Measurements from ENCODE around the gene CLIP3. TPM values are rescaled to one million over a fixed set of nuclear protein-coding genes. Genes with fewer than 3 reads are reported as not detected.

The CLIP3 gene, protein sequence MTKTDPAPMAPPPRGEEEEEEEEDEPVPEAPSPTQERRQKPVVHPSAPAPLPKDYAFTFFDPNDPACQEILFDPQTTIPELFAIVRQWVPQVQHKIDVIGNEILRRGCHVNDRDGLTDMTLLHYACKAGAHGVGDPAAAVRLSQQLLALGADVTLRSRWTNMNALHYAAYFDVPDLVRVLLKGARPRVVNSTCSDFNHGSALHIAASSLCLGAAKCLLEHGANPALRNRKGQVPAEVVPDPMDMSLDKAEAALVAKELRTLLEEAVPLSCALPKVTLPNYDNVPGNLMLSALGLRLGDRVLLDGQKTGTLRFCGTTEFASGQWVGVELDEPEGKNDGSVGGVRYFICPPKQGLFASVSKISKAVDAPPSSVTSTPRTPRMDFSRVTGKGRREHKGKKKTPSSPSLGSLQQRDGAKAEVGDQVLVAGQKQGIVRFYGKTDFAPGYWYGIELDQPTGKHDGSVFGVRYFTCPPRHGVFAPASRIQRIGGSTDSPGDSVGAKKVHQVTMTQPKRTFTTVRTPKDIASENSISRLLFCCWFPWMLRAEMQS
- 1 to 10 TPM in 1 of 2 experiments, under 1 TPM in 1; 0.74 to 1.2 TPM for total RNA-seq

DNA sequence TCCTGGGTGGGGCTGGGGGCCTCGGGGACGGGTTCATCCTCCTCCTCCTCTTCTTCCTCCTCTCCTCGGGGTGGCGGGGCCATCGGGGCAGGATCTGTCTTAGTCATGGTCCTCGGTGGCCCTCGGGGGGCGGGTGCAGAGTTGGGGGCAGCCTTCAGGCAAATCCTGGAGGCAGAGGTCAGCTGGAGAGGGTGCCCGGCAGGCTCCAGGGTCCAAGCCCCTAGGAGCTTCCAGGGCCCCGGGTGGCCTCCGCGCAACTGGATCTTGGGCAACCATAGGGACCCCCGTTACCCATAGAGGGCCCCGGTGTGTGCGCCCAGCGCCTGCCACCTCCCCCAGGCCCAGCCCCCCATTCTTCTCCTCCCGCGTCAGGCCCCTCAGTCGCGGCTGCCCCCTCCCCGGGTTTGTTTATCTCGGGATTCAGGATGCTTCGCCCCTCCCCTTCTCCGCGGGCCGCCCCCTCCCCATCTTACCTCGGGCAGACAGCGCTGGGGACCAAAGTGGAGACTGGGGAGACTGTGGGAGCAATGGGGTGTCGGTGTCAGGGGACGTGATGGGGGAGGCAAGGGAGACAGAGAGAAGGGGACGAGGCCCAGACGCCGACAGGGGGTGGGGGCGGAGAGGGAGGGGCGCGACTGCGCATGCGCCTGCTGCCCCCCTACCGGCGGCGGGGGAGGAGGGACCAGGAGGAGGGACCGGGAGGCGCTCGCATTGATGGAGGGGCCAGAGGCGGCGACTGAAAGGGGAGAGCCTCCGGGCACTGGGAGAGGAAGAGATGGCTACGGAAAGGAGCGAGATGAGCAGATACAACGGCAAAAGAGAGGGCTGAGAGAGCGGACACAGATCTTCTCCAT lies at the start of gene CLIP3:
Gene CLIP3 (minus strand): TSS at position 623 of the 854 bp plus-strand sequence. CDS start 516 bp downstream, at position 107.
- Mint-ChIP-seq H3K4me3 (peak within 1 kb of the TSS; percentile 38), H3K4me1 (ENCODE audit: low read depth) (peaks cover 25% of the 10 kb centered on the region), H3K36me3 (ENCODE audit: low read depth) (peaks cover 12% of the 10 kb centered on the region), H3K9me3 (no peaks in the 10 kb centered on the region), H3K27ac (no peak within 1 kb of the TSS), H3K27me3 (peaks cover 2% of the 10 kb centered on the region)
- TF ChIP-seq, protein P1, sequence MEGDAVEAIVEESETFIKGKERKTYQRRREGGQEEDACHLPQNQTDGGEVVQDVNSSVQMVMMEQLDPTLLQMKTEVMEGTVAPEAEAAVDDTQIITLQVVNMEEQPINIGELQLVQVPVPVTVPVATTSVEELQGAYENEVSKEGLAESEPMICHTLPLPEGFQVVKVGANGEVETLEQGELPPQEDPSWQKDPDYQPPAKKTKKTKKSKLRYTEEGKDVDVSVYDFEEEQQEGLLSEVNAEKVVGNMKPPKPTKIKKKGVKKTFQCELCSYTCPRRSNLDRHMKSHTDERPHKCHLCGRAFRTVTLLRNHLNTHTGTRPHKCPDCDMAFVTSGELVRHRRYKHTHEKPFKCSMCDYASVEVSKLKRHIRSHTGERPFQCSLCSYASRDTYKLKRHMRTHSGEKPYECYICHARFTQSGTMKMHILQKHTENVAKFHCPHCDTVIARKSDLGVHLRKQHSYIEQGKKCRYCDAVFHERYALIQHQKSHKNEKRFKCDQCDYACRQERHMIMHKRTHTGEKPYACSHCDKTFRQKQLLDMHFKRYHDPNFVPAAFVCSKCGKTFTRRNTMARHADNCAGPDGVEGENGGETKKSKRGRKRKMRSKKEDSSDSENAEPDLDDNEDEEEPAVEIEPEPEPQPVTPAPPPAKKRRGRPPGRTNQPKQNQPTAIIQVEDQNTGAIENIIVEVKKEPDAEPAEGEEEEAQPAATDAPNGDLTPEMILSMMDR (IDR thresholded peaks at IDR 0.05), result no peak
- intact Hi-C loops (cut with micrococcal nuclease), result no loop called here
- DNase-seq (peak; percentile 42), ATAC-seq (peak; percentile 66)
- CTCF ChIA-PET, result no interaction called here
- POLR2A ChIA-PET, result no interaction called here

DNA sequence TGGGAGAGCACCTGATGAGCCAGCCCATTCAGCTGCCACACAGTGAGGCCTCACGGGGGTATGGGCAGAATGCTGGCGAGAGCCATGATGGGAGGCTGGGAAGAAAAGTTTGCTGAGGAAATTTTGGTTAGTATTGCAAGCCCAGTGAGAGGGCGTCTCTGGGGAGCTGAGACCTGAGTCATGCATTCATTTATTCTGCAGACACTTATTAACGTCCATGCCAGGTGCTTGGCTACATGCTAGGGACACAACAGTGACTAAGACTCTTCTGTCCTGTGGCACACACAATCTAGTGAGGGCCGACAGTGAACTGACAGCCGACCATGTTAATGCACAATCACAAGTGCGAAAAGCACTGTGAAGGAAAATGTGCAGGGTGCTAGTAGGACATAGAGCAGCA lies 49.2 kb upstream of the CLIP3 start:
- Mint-ChIP-seq H3K27me3 (no peaks in the 10 kb centered on the region), H3K9me3 (no peaks in the 10 kb centered on the region), H3K36me3 (ENCODE audit: low read depth) (peaks cover 58% of the 10 kb centered on the region), H3K4me3 (no peak overlapping the region), H3K27ac (no peak overlapping the region), H3K4me1 (ENCODE audit: low read depth) (no peaks in the 10 kb centered on the region)
- POLR2A ChIA-PET, result no interaction called here
- DNase-seq, result no peak
- ATAC-seq, result no peak
- intact Hi-C loops (cut with micrococcal nuclease), result no loop called here
- CTCF ChIA-PET, result no interaction called here
- TF ChIP-seq, protein P1 (IDR thresholded peaks at IDR 0.05), result no peak

DNA sequence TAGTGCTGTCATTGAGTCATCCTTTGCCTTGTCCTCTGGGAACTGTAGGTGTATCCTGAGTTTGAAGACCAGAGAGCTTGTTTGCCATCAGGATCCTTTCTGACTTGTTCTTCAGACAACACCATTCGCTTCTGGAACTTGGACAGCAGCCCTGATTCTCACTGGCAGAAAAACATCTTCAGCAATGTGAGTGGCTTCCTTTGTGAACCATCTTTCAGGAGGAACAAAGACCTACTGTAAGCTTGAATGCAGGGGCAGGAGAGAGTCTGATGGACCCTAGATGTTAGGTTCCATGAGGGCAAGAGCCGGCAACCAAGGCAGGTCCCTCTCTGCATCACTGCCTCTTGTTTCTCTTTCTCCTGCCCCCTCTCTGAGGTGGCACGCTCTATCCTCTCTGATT lies 48.7 kb upstream of the CLIP3 start:
- H3K27me3 Mint-ChIP-seq, result no peaks in the 10 kb centered on the region

DNA sequence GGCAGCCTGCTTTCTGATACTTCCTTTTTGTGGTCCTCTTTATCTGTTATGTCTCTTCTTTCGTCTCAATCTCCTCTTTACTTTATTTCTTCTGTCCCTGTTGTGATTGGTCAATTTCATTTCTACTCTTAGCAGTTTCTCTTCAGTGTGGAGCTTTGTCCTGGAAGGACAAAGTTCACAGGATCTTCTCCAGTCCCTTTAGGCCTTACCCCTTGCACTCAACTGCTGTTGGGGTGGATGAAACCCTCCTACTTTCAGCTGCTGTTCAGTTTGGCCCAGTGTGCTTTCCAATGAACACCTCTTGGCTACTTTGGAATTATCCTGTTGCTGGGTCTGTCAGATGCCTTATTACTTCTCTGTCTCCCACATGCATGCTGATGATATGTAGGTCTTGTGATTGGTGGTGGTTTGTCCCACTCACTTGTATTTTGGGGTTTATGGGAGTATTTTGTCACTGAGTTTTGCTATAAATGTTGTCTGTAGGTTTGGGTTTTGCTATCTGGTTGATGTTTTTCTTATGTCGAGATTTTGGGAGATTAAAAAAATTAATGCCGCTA lies 46.8 kb upstream of the CLIP3 start:
- H3K9me3 Mint-ChIP-seq, result no peaks in the 10 kb centered on the region
- no peak overlapping the region for H3K27ac Mint-ChIP-seq
- H3K4me1 Mint-ChIP-seq (ENCODE audit: low read depth), result no peaks in the 10 kb centered on the region
- POLR2A ChIA-PET, result interaction anchor here (0.6 to 0.9 kb wide), 2 partner anchors 21 to 253 kb away, joined by 3 to 4 read pairs; no protein-coding TSS in a partner anchor
- TF ChIP-seq, protein P1 (IDR thresholded peaks at IDR 0.05), result no peak
- DNase-seq, result no peak
- H3K27me3 Mint-ChIP-seq, result no peaks in the 10 kb centered on the region
- H3K4me3 Mint-ChIP-seq, result no peak overlapping the region
- intact Hi-C loops (cut with micrococcal nuclease), result no loop called here
- peaks cover 57% of the 10 kb centered on the region for H3K36me3 Mint-ChIP-seq (ENCODE audit: low read depth)
- no peak for ATAC-seq
- CTCF ChIA-PET, result interaction anchor here (0.9 kb wide), 1 partner anchor 15 kb away, joined by 3 read pairs; no protein-coding TSS in a partner anchor

More for the DNA sequence above, 48.7 kb upstream of the CLIP3 start:
- TF ChIP-seq, protein P1 (IDR thresholded peaks at IDR 0.05), result no peak
- ATAC-seq (no peak), DNase-seq (no peak)
- CTCF ChIA-PET, result no interaction called here
- POLR2A ChIA-PET, result no interaction called here
- no peak overlapping the region for H3K27ac Mint-ChIP-seq
- H3K9me3 Mint-ChIP-seq, result no peaks in the 10 kb centered on the region
- H3K4me3 Mint-ChIP-seq, result no peak overlapping the region
- no peaks in the 10 kb centered on the region for H3K4me1 Mint-ChIP-seq (ENCODE audit: low read depth)
- peaks cover 58% of the 10 kb centered on the region for H3K36me3 Mint-ChIP-seq (ENCODE audit: low read depth)
- intact Hi-C loops (cut with micrococcal nuclease), result no loop called here
